Sigmoid colon (tissue), 7 donors: ENCODE results near the gene AAMP. TPM values are rescaled to one million over a fixed set of nuclear protein-coding genes. Genes with fewer than 3 reads are reported as not detected.

Experiments used
- DNase-seq: peaks from one replicate; pipeline ENCODE4 v3.0.0-alpha.2; 2019
- H3K27ac ChIP-seq, 4 donors: fragments of 200-600 bp; sonication (generic); one replicate each; pipeline ENCODE4 v1.5.1; 2016 to 2019; ENCODE audit warnings: mild to moderate bottlenecking in 1 of 4
- H3K27me3 ChIP-seq, 3 donors: fragments of 200-600 bp; sonication (generic); one replicate each; pipeline ENCODE4 v1.5.1; 2019; ENCODE audit warnings: mild to moderate bottlenecking in 1 of 3
- H3K36me3 ChIP-seq, 4 donors: fragments of 200-600 bp; sonication (generic); one replicate each; pipeline ENCODE4 v1.5.1; 2016 to 2019
- H3K4me1 ChIP-seq, 4 donors: fragments of 200-600 bp; sonication (generic); one replicate each; pipeline ENCODE4 v1.5.1; 2017 to 2019
- H3K4me3 ChIP-seq, 4 donors: fragments of 200-600 bp; sonication (generic); one replicate each; pipeline ENCODE4 v1.5.1; 2017 to 2019; ENCODE audit warnings: mild to moderate bottlenecking in 2 of 4, moderate library complexity in 1 of 4
- H3K9me3 ChIP-seq, 4 donors: fragments of 200-600 bp in 3 of 4; sonication (generic) in 3 of 4; one replicate each; pipeline versions ENCODE4 v1.5.1 to v1.6.1; 2013 to 2019
- EP300 ChIP-seq, 4 donors: sonication (generic); formaldehyde crosslinking; IDR thresholded peaks; one replicate each; pipeline ENCODE4 v1.6.1; 2017; ENCODE audit warnings: antibody characterized with exemption in 4 of 4
- POLR2A ChIP-seq, 2 donors: fragments of 450-650 bp; IDR thresholded peaks; one replicate each; pipeline ENCODE4 v1.6.1; 2016; ENCODE audit warnings: antibody characterized with exemption in 2 of 2, mild to moderate bottlenecking in 2 of 2, moderate library complexity in 2 of 2
- POLR2AphosphoS5 ChIP-seq, 4 donors: sonication (generic); formaldehyde crosslinking; IDR thresholded peaks; one replicate each; pipeline ENCODE4 v1.6.1; 2017; ENCODE audit warnings: antibody characterized with exemption in 4 of 4
- WGBS, 2 donors: extraction: QIAGEN DNeasy Blood & Tissue Kit; methylation state at CpG; one replicate each; pipeline ENCODE4 v1.1.7; 2013; 5-methylcytosine and 5-hydroxymethylcytosine counted together
- intact Hi-C: fragments of 100-400 bp; cut with DNase I; formaldehyde crosslinking; loops from one replicate; pipeline ENCODE4 v1.15.1; 2023
- polyA plus RNA-seq, 3 donors: library from polyadenylated mRNA; stranded (reverse); fragments of 200-250 nt; gene quantifications; one replicate each; pipeline ENCODE4 v1.2.3, GENCODE V29; 2013
- total RNA-seq, 4 donors: library from RNA; depleted of rRNA; stranded (reverse); fragments of >200 nt; gene quantifications; one replicate each; pipeline ENCODE4 v1.1.0, GENCODE V29; 2016
- TF ChIP-seq, protein P1 (sequence below), 4 experiments: fragments of 450-650 bp in 3 of 4; fragments of 200-600 bp in 1 of 4; IDR thresholded peaks; one replicate each; pipeline ENCODE4 v1.5.1; 2016 to 2019; ENCODE audit warnings: antibody characterized with exemption in 4 of 4, mild to moderate bottlenecking in 3 of 4, moderate library complexity in 2 of 4
- donor health status: healthy with polysubstance abuse.
- donor health status: Bipolar disorder and iron deficiency.
- donor health status: healthy.

Gene AAMP
- total and polyA plus RNA-seq, 7 donors = 85.7 to 141 (median 103) TPM

DNA sequence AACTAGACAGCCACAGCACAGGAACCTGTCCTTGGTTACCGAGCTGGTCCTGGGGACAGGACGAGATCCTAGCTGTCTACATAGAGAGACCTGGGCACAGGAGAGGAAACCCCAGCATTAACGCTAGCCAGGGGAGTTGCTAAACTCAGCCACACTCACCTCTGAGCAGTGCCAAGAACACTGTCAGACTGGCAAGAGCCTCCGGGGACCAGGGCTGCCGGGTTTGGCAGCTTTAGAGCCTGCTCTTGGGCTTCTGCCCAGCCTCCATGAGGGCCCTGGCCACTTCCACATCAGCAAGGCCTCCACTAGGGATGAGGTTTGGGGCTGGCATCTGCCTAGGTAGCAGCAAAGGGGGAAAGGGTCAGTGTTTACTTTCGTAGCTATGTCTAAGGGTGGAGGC, 15.7 kb upstream of the AAMP start:
- Histone ChIP-seq H3K4me1 (peaks cover 0 to 97% (median 95%) of the 10 kb centered on the region in 4 donors), H3K27ac (peak overlapping the region; percentile 91 to 99 (median 96)), H3K27me3 (no peaks in the 10 kb centered on the region), H3K4me3 (peak overlapping the region in 3 of 4 donors; percentile 38 to 50 (median 42)), H3K9me3 (no peaks in the 10 kb centered on the region), H3K36me3 (peaks cover under 1 to 15% (median 7%) of the 10 kb centered on the region in 4 donors)
- intact Hi-C loops = loop anchor here (2.0 kb wide), 1 partner anchor 13 kb away; no protein-coding TSS in a partner anchor
- DNase-seq = peak; percentile 93
- 42 to 53% methylated on average over 6 of the region's 6 CpGs for WGBS, 2 donors
- TF ChIP-seq POLR2AphosphoS5 (IDR thresholded peaks at IDR 0.05) (peak in 3 of 4 donors; percentile 38 to 64 (median 57)), POLR2A (IDR thresholded peaks at IDR 0.05) (no peak)
- TF ChIP-seq, protein P1, sequence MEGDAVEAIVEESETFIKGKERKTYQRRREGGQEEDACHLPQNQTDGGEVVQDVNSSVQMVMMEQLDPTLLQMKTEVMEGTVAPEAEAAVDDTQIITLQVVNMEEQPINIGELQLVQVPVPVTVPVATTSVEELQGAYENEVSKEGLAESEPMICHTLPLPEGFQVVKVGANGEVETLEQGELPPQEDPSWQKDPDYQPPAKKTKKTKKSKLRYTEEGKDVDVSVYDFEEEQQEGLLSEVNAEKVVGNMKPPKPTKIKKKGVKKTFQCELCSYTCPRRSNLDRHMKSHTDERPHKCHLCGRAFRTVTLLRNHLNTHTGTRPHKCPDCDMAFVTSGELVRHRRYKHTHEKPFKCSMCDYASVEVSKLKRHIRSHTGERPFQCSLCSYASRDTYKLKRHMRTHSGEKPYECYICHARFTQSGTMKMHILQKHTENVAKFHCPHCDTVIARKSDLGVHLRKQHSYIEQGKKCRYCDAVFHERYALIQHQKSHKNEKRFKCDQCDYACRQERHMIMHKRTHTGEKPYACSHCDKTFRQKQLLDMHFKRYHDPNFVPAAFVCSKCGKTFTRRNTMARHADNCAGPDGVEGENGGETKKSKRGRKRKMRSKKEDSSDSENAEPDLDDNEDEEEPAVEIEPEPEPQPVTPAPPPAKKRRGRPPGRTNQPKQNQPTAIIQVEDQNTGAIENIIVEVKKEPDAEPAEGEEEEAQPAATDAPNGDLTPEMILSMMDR (IDR thresholded peaks at IDR 0.05) = no peak

DNA sequence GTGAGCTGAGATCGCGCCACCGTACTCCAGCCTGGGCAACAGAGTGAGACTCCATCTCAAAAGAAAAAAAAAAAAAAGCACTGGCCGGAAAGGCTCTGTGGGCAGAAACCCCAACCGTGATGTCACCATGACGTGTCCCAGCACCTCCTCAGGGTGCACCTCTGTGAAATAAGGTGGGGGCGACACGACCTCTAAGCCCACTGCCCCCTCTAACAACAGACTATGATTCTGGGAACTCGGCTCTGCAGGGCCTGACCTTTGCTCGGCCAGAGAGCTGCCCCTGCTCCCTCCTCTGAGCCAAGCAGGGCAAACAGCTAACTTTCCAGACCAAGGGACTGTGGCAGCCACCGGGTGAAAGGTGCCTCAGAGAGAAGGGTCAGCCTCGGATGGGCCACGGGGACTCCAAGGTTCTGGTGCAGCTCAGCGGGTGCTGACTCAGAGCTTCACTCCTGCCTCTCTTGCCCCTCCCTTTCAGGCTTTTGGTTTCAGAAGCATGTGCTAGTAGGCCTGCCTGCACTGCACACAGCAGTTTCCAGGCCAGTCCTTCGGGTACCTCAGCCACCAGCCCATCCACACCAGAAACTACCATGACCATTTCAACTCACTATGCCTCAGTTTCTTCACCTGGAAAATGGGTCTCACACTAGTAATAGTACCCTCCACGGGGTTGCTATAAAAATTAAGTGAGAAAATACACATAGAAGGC, 14.3 kb upstream of the AAMP start:
- DNase-seq = peak; percentile 88
- Histone ChIP-seq H3K4me1 (peaks cover 0 to 85% (median 81%) of the 10 kb centered on the region in 4 donors), H3K9me3 (no peaks in the 10 kb centered on the region), H3K27ac (peak overlapping the region; percentile 91 to 99 (median 96)), H3K27me3 (no peaks in the 10 kb centered on the region), H3K36me3 (peaks cover 14 to 28% (median 21%) of the 10 kb centered on the region in 4 donors), H3K4me3 (peak overlapping the region in 2 of 4 donors; percentile 8 to 11)
- intact Hi-C loops = no loop called here
- TF ChIP-seq POLR2AphosphoS5 (IDR thresholded peaks at IDR 0.05) (peak in 3 of 4 donors; percentile 32 to 63 (median 34)), EP300 (IDR thresholded peaks at IDR 0.05) (no peak), POLR2A (IDR thresholded peaks at IDR 0.05) (no peak)
- TF ChIP-seq, protein P1 (IDR thresholded peaks at IDR 0.05) = no peak
- 54 to 73% methylated on average over 16 of the region's 16 CpGs for WGBS, 2 donors

GRCh38 chr2:218282173-218282991, 12.4 kb upstream of the AAMP start:
- intact Hi-C loops = loop anchor here (1.0 kb wide), 1 partner anchor 9 kb away; no protein-coding TSS in a partner anchor
- H3K36me3 ChIP-seq = peaks cover 24 to 47% (median 40%) of the 10 kb centered on the region in 4 donors
- no peaks in the 10 kb centered on the region for H3K27me3 ChIP-seq
- H3K27ac ChIP-seq = peak overlapping the region; percentile 91 to 99 (median 96)
- H3K4me1 ChIP-seq = peaks cover 0 to 71% (median 64%) of the 10 kb centered on the region in 4 donors
- DNase-seq = peak; percentile 92
- peak; percentile 67 to 94 (median 81) for TF ChIP-seq POLR2AphosphoS5 (IDR thresholded peaks at IDR 0.05)
- peak in 1 of 2 donors; percentile 61 for TF ChIP-seq POLR2A (IDR thresholded peaks at IDR 0.05)
- TF ChIP-seq, protein P1 (IDR thresholded peaks at IDR 0.05) = no peak
- TF ChIP-seq EP300 (IDR thresholded peaks at IDR 0.05) = peak in 1 of 4 donors; percentile 22
- no peaks in the 10 kb centered on the region for H3K9me3 ChIP-seq
- WGBS, 2 donors = 81 to 84% methylated on average over 17 of the region's 17 CpGs
- peak overlapping the region in 2 of 4 donors; percentile 10 to 16 for H3K4me3 ChIP-seq

DNA sequence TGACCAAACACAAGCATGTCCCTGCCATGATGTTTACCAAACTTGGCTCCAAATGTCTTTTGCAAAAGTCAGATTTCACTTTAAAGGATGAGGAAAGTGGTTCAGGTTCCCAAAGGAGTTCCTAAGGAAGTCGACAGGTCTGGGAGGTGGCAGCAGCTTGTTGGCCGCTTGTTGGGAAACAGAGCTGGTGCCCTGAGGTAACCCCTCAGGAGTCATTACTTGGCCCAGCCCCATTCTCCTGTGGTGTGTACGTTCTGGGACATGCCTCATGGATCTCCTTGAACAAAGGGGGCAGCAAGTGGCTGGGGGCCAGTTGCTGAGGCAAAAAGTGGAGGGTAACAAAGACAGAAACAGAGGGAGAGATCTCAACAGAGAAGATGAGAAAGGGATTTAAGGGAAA, 11.5 kb upstream of the AAMP start:
- Histone ChIP-seq H3K36me3 (peaks cover 34 to 56% (median 49%) of the 10 kb centered on the region in 4 donors), H3K27ac (peak overlapping the region; percentile 91 to 99 (median 96)), H3K4me1 (peaks cover 0 to 62% (median 55%) of the 10 kb centered on the region in 4 donors), H3K9me3 (no peaks in the 10 kb centered on the region), H3K4me3 (no peak overlapping the region), H3K27me3 (no peaks in the 10 kb centered on the region)
- intact Hi-C loops = no loop called here
- peak; percentile 83 for DNase-seq
- 78 to 85% methylated on average over 3 of the region's 3 CpGs for WGBS, 2 donors
- TF ChIP-seq, protein P1 (IDR thresholded peaks at IDR 0.05) = no peak
- peak in 1 of 4 donors; percentile 14 for TF ChIP-seq POLR2AphosphoS5 (IDR thresholded peaks at IDR 0.05)
